ENCODE measurements around the gene AGO3.
"Not testable (repeated sequence)": the region's sequence is repeated elsewhere in the genome, so short reads cannot be mapped to it uniquely, and the experiment has no call there.

Gene AGO3

DNA sequence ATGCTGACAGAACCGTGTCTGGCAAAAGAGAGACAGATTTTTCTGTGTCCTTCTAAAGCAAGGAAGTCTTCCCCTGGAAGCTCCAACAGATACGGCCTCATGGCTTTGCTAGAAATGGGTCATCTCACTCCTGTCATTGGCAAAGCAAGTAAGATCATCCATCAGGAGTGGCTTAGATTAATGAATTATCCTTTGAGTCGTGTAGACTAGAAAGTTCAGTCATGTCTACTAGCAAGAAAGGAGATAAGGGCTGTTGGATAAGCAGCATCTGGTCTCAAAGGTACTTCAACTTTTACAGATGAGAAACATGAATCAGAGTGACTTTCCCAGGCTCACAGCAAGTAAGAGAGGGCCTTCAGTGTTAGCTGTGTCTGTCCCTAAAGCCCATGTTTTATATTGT lies 3.4 kb upstream of the AGO3 start:
- no peak for DNase-seq

DNA sequence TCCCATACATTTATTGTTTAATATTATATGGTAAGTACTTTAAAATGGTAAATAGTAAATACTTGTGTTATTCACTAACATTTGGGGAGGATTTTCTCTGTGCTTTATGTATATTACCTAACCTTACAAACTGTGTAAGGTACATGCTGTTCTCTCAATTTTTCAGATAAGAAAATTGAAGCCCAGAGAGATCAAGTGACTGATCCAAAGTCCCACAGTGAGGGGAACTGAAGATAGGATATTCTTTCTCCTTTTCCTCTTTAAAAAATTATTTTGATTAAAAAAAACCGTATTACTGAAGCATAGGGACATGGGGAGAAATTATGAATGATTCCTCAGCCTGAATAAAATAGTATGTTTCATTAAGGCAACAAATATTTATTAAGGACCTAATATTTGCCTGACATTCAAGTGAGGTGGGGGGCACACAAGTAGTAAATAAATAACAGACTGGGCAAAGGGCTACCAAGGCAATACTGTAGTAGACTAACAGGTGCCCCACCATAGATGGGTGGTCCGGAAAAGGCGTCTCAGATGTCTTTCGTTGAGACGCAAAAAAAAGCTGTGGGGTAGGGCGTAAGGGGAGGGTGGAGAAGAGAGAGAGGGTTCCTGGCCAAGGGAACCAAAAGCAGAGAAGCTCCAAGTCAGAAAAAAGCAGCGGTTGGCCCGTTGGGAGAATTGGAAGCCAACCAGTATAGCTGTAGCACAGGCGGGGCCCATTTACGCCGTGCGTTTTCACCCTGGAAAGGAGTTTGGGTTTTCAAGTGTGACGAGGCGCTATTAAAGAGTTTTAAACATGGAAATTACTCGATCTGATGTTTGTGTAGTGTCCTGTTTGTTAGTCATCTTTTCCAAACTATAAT lies 944 bp upstream of the AGO3 start:
- DNase-seq = peak; percentile 36

DNA sequence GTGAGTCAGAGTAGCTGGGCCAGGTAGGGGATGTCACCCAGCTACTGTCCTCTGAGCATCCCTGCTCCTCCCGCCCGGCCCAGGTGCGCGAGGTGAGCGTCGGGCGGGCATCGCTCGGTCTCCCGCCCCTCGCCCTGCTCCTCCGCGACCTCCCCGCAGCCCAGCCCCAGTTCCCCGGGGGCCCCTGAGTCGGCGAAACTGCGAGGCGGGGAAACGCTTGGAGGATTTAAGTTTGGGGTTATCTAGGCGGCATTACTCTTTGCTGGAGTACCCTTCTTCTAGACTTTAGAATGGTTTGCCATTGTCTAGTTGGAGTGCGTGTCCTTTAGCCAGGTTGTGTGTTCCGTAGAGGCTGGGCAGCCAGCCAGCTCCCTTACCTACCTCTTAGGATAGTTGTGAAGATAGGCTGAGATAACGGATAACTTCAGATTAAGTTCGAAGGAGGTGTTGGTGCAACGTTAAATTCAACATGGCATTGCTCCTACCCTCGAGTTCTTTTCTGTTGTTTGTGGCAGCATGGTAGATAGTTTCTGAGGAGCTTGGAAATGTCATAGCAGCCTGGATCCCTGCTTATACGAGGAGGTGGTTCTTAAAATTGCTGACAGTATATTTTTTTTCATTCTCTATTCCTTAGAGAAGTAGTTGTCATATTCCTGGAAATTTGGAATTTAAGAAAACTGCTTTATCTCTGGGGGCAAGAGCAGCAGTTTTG lies 697 bp downstream of the AGO3 start:
- DNase-seq = peak; percentile 20

DNA sequence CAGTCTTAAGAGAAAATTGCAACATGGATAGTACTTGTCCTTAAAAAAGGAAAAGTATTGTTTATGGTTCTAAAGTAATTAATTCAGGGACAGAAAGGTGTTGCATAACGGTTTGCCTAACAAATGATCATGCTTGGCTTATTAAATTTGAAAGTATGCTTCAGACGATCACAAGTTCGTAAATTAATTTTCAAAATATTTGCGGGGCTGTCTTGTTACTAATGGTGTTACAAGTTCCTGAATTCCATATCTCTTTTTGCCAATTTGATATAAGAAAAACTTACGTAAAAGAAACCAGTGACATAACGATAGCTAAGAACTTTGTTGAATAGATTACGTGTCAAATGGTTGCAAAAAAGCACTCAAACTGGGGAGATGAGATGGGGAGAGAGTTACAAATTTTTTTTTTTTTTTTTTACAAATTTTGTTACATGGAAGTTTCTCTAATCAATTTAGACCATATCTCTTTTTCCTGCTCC lies 1.3 kb downstream of the AGO3 start:
- no peak for DNase-seq

DNA sequence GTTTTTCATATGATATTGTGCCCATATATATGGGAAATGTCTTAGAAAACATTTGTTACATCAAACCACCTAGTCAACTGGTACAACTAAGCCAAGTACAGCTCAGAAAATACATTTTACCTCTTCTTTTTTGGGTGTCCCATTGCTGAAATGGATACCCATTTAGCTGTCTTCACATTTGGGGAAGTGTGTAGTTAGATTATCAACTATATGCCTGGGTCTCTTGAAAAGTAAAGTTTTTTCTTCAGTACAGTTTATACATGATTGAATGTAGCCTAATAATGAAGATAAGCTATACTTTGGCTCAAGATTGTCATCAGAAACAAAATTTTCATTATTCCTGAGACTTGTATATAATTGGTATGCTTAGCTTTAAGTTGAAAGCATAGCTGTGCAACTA lies 2.0 kb downstream of the AGO3 start:
- DNase-seq = no peak

DNA sequence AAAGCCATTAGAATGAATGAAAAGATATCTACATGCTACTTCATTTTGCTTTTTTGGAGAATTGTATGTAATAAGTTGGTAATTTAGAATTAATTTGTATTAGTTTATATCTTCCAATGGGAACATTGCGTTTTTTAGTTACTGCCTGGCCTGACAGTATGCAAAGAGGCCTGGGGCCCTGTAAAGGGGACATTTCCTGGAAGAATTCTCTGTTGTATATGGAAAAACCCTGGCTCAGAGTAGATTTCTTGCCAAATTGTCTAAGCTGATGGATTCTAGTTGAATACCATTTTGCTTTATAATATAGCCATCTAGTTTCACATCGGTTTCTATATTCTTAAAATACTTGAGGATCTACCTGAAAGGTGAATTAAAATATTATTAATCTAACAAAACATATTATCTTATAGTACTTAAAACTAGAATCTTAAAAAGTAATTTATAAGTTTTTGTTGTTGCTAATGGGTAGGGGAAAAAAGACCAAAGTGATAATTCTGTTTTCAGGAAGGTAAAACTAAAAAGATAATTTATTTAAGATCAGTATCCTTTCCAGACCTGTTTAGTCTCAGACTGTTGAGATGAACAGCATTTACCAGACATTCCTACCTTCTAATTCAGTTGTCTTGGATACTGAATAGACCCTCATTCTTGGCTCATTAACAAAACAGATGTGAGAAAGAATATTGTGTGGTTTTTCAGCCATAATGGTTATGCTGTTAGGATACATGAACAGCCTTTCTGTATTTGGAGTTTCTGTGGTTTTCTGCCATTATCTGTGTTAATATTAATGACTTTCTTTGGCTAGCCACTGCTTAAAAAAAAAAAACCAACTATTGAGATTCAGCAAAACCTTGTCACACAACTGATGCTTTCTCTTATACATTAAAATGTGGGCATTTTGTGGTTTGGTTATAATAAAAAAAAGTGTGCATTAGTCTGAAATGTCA lies 4.8 kb downstream of the AGO3 start:
- no peak for DNase-seq

DNA sequence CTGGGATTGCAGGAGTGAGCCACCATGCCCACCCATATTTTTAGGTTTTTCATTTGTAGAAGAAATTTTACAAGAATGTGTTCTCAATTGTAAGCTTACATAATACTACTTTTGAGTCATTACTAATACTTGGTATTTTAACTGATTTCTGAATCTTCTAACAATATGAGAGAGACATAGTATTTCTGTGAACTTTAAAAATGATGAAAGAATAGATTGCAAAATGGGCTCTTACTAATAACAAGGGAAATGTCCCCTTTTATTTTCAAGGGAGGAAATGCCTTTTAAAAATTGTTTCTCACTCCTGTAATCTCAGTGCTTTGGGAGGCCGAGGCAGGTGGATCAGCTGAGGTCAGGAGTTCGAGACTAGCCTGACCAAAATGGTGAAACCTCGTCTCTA lies 5.9 kb downstream of the AGO3 start:
- no peak for DNase-seq

DNA sequence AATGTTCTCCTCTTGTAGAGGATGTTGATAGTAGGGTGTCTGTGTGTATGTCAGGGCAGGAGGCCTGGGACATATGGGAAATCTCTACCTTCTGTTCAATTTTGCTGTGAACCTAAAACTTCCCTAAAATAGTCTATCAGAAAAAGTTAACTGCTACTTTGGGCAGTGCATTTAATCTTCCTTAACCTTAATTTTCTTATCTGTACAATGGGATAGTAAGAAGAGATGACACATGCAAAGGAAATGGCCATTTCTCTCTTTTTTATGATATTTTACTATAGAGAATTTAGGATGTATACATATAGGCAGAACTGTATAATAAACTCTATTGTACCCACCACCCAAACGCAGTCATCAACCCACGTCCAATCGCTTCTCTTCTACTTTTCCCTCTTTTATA lies 8.6 kb downstream of the AGO3 start:
- DNase-seq = no peak

DNA sequence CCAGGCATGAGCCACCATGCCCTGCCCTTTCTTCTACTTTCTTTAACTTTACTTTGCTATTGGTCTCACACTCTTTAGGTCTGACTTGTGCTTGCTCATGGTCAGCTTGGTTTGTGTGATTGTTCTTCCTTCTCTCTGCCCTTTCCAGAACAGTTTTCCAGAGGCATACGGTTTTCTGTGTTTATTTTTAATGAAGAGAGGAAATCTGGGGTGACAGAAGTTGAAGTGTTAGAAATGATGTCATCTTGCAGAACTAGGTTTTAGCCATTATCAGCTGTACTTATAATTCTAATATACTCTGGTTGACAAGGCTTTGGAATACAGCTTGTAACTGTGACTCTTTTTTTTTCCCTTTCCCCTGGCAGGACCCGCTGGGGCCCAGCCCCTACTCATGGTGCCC lies 14.4 kb downstream of the AGO3 start:
- DNase-seq = no peak

DNA sequence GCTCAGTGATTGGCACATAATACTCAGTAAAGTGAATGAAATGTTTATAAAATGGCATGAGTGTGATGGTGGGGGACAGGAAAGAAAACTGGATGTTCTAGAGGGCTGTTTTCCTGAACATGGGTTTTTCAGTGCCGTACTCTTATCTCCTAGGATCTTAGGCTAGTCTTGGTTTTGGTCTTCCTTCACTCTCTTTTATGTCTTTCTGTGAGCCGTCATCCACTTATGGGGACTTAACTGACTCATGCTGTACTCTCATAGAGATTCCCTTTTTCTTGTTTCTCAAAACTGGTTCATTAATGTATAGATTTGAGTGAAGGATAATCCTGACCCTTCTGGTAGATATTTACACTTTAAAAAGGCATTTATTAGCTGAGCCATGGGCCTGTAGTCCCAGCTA lies 16.6 kb downstream of the AGO3 start:
- DNase-seq = no peak

DNA sequence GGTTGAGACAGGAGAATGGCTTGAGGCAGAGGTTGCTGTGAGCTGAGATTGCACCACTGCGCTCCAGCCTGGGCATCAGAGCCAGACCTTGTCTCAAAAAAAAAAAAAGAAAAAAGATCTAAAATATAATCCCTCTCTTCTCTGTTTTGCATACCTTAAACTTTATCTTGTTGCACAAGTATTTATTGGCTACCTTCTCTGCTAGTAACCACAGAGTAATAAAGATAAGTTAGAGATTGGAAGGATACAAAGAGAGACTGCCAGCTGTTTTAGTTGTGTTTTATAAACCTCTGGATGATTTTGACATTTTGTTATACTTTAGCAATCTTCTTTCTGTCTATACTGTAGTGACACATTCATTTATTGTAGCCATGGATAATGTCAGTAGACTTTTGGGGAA lies 27.7 kb downstream of the AGO3 start:
- DNase-seq = no peak

DNA sequence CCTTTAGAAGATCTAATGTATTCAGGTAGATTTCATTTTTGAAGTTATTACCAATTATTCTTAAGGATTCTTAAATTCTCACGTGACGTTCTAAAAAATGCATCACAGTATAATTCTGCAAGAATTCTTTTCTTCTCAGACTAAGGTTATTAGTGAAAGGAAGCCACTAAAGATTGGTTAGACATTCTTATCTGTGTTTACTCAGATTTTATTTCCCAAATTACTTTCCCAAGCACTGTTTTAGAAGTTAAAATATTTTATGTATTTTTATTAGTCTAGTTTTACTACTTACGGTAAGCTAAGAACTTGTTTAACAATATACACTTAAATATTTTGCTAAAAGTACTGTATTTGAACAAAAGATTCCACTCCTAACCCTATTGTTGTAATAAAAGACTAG lies 28.4 kb downstream of the AGO3 start:
- no peak for DNase-seq

DNA sequence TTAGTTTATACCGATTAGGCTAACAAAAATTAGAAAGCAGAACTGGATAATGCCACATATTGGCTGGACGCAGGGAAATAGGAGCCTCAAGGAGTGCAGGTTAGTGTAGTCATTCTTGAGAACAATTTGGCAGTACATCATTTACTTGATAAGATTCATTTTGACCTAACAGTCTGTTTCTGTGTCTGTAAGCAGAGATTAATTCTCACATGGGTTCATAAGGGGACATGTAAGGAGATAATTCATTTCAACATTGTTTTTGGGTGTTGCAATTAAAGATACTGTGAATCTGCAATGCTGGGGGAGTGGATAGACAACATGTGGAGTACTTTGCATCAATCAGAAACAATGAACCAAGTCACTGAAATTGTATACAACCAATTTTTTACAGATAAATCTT lies 32.0 kb downstream of the AGO3 start:
- no peak for DNase-seq

DNA sequence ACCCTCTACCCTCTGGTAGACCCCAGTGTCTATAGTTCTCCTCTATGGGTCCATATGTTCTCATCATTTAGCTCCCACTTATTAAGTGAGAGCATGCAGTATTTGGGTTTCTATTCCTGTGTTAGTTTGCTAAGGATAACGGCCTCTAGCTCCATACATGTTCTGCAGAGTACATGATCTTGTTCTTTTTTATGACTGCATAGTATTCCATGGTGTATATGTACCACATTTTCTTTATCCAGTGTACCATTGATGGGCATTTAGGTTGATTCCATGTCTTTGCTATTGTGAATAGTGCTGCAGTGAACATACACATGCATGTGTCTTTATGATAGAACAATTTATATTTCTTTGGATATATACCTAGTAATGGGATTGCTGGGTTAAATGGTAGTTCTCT lies 33.4 kb downstream of the AGO3 start:
- DNase-seq = not testable (repeated sequence)

DNA sequence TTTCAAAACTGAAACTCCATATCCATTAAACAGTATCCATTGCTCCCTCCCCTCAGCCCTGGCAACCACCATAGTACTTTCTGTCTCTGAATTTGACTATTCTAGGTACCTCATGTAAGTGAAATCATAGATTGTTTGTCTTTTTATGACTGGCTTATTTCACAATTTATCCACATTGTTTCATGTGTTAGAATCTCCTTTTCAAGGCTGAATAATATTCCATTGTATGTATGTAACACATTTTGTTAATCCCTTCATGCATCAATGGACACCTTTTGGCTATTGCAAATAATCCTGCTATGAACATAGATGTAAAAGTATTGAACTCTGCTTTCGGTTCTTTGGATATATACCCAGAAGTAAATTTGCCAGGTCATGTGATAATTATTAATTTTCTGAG lies 37.5 kb downstream of the AGO3 start:
- DNase-seq = no peak

DNA sequence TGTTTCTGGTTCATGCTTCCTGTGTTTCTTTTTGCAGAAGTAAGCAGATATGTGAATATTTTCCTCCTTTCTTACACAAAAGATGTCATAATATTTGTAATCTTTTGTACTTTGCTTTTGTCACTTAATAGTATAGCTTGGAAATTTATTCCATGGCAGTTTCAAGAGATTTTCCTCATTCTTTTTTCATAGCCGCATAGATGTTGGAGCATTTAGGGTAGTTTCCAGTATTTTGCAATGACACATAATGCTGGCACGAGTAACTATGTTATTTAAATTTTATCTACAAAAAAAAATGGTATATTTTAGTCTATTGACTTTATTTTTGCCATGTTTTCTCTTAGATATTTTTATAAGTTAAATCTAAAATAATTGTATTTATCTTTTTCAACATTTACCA lies 40.7 kb downstream of the AGO3 start:
- no peak for DNase-seq

DNA sequence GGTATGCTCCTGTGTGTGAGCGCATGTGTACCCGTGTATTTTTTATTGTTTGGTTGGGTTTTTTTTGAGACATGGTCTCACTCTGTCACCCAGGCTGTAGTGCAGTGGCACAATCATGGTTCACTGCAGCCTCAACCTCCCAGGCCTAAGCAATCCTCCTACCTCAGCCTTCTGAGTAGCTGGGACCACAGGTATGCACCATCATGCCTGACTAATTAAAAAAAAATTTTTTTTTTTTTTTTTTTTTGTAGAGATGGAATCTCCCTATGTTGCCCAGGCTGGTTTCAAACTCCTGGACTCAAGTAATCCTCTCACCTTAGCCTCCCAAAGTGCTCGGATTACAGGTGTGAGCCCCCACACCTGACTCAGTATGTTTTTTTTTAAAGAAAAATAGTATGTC lies 41.7 kb downstream of the AGO3 start:
- not testable (repeated sequence) for DNase-seq

DNA sequence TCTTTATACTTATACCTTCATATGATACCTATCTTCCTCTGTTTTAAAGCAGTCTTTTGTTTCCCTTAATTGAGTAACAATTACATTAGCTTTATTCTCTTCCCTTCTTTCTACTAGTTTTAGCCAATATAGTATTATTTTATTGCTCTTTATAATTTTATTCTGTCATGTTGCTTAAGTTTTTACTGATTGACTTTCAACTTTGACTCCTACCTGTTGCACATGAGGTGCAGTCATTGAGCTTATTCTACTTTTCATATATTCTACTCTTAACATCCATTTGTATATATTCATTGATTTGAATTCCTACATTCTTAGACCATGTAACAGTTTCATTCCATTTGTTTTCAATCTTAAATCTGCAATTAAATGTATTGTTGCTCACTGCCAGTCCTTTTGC lies 49.2 kb downstream of the AGO3 start:
- no peak for DNase-seq

DNA sequence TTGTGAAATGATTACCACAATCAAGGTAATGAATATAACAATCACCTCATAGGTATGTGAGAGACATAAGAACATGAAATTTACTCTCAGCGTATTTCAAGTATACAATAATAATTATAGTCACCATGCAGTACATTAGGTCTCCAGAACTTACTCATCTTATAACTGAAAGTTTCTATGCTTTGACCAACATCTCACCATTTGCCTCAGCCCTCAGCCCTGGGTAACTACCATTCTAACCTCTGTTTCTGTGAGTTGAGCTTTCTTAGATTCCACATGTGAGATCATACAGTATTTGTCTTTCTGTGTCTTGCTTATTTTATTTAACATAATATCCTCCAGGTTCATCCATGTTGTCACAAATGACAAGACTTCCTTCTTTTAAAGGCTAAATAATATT lies 57.3 kb downstream of the AGO3 start:
- no peak for DNase-seq

DNA sequence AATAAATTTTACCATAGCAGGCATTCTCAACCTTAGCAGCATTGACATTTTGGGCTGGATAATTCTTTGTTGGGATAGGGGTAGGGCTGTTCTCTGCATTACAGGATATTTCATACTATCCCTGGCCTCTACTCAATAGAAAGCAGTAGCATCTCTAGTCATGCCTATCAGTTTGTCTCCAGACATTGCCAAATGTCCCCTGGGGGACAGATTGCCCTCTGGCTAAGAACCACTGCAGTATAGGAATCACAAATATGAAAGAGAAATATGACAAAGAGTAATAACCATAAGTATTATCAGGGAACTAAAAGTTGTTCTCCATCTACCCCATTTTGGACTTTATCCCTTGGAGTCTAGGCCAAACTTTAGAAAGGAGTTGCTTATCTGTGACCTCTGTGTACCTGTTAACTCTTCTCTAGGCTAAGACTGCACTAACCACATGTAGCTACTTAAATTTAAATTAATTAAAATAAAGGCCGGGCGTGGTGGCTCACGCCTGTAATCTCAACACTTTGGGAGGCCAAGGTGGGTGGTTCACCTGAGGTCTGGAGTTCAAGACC lies 76.1 kb downstream of the AGO3 start:
- no peak for DNase-seq

DNA sequence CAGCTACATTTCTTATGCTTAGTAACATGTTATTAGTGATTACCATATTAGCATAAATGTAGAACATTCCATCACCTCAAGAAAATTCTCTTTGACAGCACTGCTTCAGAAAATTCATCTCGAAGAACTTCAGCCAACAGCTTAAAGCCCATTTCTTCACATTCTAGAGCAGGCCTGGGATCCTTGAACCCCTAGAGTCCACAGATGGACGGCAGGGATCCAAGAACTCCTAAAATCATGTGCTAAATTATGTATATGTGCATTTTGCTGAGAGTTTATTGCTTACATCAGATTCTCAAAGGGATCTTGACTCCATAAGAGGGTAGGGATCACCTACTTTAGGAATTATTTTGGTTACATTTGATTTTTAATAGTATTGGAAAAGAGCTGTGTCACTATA lies 76.8 kb downstream of the AGO3 start:
- DNase-seq = no peak

DNA sequence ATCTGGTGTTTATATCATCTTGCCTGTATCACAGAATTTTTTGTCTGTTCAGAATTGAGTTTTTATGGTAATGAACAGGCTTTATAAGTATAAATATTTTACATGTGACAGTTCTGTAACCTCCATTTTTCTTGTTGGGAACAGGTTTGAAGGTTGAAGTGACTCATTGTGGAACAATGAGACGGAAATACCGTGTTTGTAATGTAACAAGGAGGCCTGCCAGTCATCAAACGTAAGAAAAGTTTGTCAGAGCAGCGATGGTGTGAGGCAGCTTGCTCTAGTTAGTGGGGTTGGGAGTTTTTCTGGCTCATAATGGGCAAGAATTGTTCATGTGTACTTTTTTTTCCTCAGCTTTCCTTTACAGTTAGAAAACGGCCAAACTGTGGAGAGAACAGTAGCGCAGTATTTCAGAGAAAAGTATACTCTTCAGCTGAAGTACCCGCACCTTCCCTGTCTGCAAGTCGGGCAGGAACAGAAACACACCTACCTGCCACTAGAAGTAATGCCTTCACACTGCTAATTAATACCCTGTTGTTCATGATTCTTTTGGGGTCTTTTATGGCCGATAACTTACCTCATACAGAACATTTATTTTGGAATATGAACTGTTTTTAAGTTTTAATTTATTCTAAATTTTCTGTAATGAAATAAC lies 77.8 kb downstream of the AGO3 start:
- no peak for DNase-seq

Data from CD4-positive, alpha-beta T cell treated with Interleukin-6 for 4 hours (primary cell).